ENCODE results near the gene AKR1B1.
A peak's percentile ranks its signal among the peaks of the same experiment; 100 is the strongest.
"Not testable (repeated sequence)": the region's sequence is repeated elsewhere in the genome, so short reads cannot be mapped to it uniquely, and the experiment has no call there.

Gene AKR1B1

DNA sequence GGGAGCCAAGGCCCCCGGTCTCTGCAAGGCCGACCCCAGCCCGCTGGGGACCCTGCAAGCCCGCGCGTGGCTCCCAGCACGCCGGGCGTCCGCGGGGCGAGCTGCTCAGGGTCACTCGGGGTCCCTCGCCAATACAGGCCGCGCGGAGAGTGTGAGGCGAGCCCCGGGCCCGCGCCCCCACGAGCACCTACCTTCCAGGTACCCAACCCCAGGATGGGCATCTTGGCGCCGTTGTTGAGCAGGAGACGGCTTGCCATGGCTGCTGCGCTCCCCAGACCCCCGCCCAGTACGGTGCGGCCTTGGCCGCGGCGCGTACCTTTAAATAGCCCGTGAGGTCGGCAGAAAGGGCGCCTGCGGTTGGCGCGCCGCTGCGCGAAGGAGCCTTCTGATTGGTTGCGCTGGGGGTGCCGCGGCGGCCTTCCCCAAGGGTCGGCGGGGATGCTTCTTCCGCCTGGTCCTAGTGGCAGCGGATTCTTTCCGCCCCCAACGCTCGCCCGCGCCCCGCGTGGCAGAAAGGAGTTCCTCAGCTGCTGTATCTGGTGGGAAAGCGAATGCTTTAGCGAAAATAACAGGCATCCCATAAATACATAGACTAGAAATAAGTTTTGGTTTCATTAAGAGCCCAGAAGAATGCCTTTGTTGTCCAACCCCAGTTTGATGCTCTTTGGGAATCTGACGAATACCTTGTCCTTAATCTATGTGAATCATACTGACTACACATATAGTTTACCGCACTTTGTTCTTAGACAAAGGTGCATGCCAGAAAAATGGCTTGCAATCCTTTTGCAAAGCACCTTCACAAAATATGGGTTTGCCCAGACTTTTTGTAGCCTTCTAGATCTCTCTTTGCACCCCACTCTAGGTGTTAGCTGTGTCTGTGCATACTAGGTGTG, at the start of gene AKR1B1:
TSS of gene AKR1B1 (minus strand) at position 295 of the 893 bp plus-strand sequence. CDS start at position 257, 38 bp downstream.
- Mint-ChIP-seq H3K9me3 (peaks cover 4 to 5% of the 10 kb centered on the region in 2 donors), H3K4me3 (peak within 1 kb of the TSS; percentile 86 to 92), H3K27me3 (no peaks in the 10 kb centered on the region), H3K4me1 (peaks cover 46% of the 10 kb centered on the region), H3K27ac (peak within 1 kb of the TSS; percentile 82 to 95)
- ATAC-seq: peak; percentile 95
- peak; percentile 90 to 94 for DNase-seq

DNA sequence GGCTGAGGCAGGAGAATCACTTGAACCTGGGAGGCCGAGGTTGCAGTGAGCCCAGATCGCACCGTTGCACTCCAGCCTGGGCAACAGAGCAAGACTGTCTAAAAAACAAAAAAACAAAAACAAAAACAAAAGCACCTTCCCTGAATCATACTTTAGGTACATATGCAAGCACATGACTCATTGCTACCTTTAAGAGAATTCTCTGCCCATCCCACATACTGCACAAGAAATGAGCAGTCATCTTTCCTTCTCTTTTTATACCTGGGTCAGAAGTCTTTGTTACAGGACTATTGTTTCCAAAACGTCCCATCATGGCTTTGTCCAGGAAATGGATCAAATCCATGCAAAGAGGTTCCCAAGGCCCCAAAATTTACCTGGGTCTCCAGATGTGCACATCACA, 47.0 kb upstream of the AKR1B1 start:
- no peaks in the 10 kb centered on the region for H3K27me3 Mint-ChIP-seq
- no peaks in the 10 kb centered on the region for H3K9me3 Mint-ChIP-seq
- no peaks in the 10 kb centered on the region for H3K4me1 Mint-ChIP-seq
- DNase-seq: no peak
- H3K4me3 Mint-ChIP-seq: no peak overlapping the region
- no peak overlapping the region for H3K27ac Mint-ChIP-seq
- no peak for ATAC-seq

DNA sequence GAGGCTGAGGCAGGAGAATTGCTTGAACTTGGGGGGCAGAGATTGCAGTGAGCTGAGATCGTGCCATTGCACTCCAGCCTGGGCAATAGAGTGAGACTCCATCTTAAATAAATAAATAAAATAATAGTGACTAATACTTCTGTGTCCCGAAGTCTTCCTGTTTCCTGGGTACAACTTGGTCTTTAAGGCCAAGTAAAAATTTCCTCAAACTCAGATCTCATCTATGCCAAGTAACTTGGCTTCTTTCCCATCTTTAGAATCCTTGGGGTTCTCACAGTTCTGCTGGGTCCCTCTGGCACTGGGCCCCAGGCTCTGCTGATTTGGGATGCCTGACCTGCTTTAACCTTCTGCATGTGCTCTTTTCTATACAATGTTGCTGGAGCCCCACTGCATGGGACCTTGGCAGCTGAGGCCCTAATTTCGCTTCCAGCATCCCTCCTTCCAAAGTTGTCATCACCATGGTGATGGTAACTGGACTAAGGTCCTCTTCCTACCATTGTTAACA, 45.8 kb upstream of the AKR1B1 start:
- H3K9me3 Mint-ChIP-seq: no peaks in the 10 kb centered on the region
- H3K4me3 Mint-ChIP-seq: no peak overlapping the region
- no peaks in the 10 kb centered on the region for H3K27me3 Mint-ChIP-seq
- ATAC-seq: no peak
- H3K4me1 Mint-ChIP-seq: no peaks in the 10 kb centered on the region
- no peak for DNase-seq
- H3K27ac Mint-ChIP-seq: no peak overlapping the region

DNA sequence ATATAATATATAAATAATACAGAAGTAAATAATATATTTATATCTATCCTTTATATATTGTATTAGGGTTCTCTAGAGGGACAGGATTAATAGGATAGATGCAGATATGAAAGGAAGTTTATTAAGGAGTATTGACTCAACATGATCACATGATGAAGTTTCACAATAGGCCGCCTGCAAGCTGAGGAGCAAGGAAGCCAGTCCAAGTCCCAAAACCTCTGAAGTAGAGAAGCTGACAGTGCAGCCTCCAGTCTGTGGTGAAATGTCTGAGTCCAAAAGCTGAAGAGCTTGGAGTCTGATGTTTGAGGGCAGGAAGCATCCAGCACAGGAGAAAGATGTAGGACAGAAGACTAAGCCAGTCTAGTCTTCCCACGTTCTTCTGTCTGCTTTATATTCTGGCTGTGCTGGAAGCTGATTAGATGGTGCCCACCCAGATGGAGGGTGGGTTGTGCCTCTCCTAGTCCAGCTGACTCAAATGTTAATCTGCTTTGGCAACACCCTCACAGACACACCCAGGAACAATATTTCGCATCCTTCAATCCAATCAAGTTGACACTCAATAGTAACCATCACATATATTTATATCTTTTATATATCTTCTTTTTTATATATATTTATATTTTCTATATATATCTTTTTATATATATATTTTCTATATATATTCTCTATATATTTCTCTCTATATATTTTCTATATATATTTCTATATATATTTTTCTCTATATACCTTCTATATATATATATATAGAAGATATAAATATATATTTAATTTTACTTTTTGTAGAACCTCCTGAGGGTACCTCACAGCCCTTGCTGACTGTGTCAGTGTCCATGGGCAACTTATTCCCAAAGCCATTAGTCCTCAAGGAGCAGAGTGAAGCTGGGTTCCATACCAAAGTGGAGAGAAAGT, 43.8 kb upstream of the AKR1B1 start:
- no peak for DNase-seq
- no peaks in the 10 kb centered on the region for H3K4me1 Mint-ChIP-seq
- H3K9me3 Mint-ChIP-seq: no peaks in the 10 kb centered on the region
- no peak overlapping the region for H3K4me3 Mint-ChIP-seq
- H3K27ac Mint-ChIP-seq: no peak overlapping the region
- no peak for ATAC-seq
- no peaks in the 10 kb centered on the region for H3K27me3 Mint-ChIP-seq

DNA sequence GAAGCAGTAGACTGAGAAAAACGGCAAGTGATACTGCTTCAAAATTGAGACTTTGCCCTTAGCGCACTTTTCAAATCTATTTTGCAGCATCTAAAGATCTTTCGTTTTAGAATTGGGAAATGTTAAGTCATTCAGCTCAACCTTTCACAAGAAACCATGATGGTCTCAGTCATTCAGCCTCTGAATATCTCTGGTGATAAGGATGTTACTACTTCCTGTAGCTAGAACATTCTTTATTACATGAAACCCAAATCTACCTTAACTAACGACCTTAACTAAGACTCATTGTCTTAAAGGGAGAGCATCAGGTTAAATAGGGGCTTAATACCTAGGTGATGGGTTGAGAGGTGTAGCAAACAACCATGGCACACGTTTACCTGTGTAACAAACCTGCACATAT, 42.1 kb upstream of the AKR1B1 start:
- H3K4me3 Mint-ChIP-seq: no peak overlapping the region
- H3K27me3 Mint-ChIP-seq: no peaks in the 10 kb centered on the region
- no peaks in the 10 kb centered on the region for H3K4me1 Mint-ChIP-seq

DNA sequence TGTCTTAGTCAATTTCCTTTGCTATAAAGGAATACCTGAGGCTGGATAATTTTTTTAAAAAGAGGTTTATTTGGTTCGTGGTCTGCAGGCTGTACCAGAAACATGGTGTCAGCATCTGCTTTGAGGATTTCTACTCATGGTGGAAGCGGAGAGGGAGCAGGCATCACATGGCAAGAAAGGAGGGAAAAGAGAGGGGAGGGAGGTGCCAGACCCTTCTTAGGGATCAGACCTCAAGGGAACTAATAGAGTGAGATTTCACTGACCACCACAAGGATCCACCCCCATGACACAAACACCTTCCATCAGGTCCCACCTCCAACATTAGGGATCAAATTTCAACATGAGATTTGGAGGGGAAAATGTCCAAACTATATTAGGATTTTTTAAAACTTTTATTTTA, 41.5 kb upstream of the AKR1B1 start:
- no peaks in the 10 kb centered on the region for H3K4me1 Mint-ChIP-seq

More for the DNA sequence above, 42.1 kb upstream of the AKR1B1 start:
- ATAC-seq (no peak), DNase-seq (no peak)
- no peaks in the 10 kb centered on the region for H3K9me3 Mint-ChIP-seq
- no peak overlapping the region for H3K27ac Mint-ChIP-seq

DNA sequence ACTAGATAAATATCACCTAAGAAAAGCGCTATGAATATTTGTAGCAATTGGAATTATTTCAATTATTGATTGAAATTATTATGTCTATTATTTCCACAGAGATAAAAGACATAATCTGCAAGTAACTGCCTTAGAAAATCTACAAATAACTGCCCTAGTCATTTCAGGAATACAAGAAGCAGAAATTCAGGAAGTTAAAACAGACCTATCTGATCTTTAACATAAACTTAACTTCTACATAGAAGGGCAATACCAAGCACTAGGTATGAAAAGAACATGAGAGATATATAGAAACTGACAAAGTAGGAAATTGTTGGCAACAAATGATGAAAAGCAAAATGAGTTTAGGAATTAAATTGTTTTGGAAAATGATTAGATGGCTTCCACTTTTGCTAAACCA, 36.6 kb upstream of the AKR1B1 start:
- Mint-ChIP-seq H3K4me1 (no peaks in the 10 kb centered on the region), H3K9me3 (no peaks in the 10 kb centered on the region), H3K27ac (no peak overlapping the region), H3K27me3 (peaks cover 23% of the 10 kb centered on the region), H3K4me3 (no peak overlapping the region)
- no peak for DNase-seq
- ATAC-seq: no peak

More for the DNA sequence above, 41.5 kb upstream of the AKR1B1 start:
- H3K27ac Mint-ChIP-seq: no peak overlapping the region
- ATAC-seq (no peak), DNase-seq (no peak)
- H3K27me3 Mint-ChIP-seq: no peaks in the 10 kb centered on the region
- no peak overlapping the region for H3K4me3 Mint-ChIP-seq
- H3K9me3 Mint-ChIP-seq: no peaks in the 10 kb centered on the region

DNA sequence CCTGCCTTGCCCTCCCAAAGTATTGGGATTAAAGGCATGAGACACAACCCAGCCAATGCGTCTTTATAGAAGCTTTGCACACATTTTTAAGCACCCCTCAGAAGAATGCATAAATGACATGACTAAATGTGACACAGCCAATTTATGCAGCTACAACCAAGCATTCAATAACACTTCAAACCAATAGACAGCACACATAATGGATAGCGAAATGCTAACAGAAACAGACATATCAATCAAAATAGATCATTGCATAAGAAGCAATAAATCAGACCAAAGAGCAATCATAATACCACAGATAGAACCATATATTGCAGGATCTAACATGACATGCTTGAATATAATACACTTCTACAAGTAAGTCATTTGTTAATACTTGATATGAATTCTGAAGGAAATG, 34.2 kb upstream of the AKR1B1 start:
- no peak overlapping the region for H3K4me3 Mint-ChIP-seq
- H3K27me3 Mint-ChIP-seq: peaks cover 32% of the 10 kb centered on the region
- H3K27ac Mint-ChIP-seq: no peak overlapping the region
- no peaks in the 10 kb centered on the region for H3K9me3 Mint-ChIP-seq
- DNase-seq (no peak), ATAC-seq (no peak)
- no peaks in the 10 kb centered on the region for H3K4me1 Mint-ChIP-seq

DNA sequence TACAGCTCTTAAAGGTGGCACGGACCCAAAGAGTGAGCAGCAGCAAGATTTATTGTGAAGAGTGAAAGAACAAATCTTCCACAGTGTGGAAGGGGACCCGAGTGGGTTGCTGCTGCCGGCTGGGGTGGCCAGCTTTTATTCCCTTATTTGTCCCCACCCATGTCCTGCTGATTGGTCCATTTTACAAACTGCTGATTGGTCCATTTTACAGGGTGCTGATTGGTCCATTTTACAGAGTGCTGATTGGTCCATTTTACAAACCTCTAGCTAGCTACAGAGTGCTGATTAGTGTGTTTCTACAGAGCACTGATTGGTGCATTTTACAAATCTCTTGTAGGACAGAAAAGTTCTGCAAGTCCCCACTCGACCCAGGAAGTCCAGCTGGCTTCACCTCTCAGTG, 28.8 kb upstream of the AKR1B1 start:
- DNase-seq, H3K9me3 Mint-ChIP-seq, H3K27ac Mint-ChIP-seq, ATAC-seq, H3K4me1 Mint-ChIP-seq, H3K4me3 Mint-ChIP-seq: not testable (repeated sequence)
- peaks cover 28% of the 10 kb centered on the region for H3K27me3 Mint-ChIP-seq

DNA sequence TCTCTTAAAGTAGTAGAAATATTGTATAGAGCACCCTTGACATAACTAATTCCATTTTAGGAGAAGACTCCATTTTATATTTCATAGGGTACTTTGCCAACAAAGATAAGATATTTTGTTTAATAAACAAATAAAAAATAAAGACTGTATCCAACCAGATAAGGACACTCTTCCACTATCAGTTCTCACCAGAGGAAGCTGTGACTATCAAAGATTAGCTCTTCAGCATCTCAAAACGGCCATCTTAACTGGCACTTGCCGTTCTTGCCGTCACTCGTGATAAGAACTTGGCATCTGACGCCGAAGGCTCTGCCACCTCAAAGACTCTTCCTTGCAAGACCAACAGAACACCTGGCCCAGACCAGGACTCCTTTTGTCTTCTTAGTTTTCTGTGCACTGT, 26.3 kb upstream of the AKR1B1 start:
- Mint-ChIP-seq H3K4me1 (no peaks in the 10 kb centered on the region), H3K27ac (no peak overlapping the region), H3K27me3 (peaks cover 19% of the 10 kb centered on the region), H3K9me3 (no peaks in the 10 kb centered on the region), H3K4me3 (no peak overlapping the region)
- ATAC-seq (no peak), DNase-seq (no peak)

DNA sequence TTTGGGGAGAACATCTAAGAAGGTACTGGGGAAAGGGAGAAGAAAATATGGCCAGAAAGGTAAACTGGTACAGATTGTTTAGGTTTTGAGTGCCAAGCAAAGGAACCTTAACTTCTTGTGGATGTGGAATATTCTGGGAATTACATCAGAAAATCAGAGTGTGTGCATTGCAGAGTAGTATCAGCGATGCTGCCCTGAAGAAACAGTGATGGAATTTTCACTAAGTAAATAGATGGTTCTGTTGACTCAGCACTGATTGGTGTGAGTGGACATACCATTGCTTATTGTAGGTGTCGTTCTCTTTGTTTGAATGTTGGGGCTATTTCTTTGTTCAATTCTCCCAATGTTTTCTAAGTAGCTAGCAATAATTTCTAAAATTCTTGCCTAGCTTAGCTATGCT, 24.4 kb upstream of the AKR1B1 start:
- Mint-ChIP-seq H3K4me1 (no peaks in the 10 kb centered on the region), H3K27ac (no peak overlapping the region), H3K4me3 (no peak overlapping the region), H3K27me3 (peaks cover 20% of the 10 kb centered on the region), H3K9me3 (no peaks in the 10 kb centered on the region)
- no peak for DNase-seq
- no peak for ATAC-seq

DNA sequence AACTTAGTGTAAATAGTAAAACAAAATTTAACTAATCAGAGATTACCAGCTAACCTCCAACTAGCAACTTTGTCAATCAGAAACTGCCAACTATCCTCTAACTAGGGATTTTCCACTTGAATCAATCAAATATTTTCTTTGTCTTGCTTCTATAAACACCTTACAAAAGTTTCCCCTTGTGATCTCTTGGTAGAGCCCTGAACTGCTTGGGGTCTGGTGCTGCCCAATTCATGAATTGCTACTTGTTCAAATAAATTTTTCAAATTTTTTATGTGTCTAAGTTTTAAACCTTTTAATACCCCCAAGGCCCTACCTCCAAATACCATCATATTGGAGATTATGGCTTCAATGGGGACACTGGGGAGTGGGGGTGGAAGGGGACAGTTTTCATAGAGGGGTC, 24.0 kb upstream of the AKR1B1 start:
- H3K27me3 Mint-ChIP-seq: peaks cover 20% of the 10 kb centered on the region
- ATAC-seq (no peak), DNase-seq (no peak)
- H3K9me3 Mint-ChIP-seq: no peaks in the 10 kb centered on the region
- H3K4me1 Mint-ChIP-seq: no peaks in the 10 kb centered on the region
- no peak overlapping the region for H3K4me3 Mint-ChIP-seq
- H3K27ac Mint-ChIP-seq: no peak overlapping the region

DNA sequence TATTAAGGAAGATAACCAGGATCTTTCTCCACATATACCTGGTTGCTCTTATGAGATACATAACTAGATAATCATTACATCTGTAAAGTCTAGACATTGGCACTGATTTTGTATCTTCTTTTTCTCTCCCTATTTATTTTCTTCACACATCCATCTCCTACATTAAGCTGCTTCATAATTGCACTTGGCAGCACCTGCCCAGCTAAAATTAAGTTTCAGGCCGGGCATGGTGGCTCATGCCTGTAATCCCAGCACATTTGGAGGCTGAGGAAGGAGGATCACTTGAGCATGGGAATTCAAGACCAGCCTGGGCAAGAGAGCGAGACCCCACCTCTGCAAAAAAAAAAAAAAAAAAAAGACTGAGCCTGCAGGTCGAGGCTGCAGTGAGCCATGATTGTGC, 22.3 kb upstream of the AKR1B1 start:
- H3K4me1 Mint-ChIP-seq: no peaks in the 10 kb centered on the region
- H3K27me3 Mint-ChIP-seq: peaks cover 20% of the 10 kb centered on the region
- H3K4me3 Mint-ChIP-seq: no peak overlapping the region
- no peak overlapping the region for H3K27ac Mint-ChIP-seq
- no peak for DNase-seq
- H3K9me3 Mint-ChIP-seq: no peaks in the 10 kb centered on the region
- no peak for ATAC-seq

DNA sequence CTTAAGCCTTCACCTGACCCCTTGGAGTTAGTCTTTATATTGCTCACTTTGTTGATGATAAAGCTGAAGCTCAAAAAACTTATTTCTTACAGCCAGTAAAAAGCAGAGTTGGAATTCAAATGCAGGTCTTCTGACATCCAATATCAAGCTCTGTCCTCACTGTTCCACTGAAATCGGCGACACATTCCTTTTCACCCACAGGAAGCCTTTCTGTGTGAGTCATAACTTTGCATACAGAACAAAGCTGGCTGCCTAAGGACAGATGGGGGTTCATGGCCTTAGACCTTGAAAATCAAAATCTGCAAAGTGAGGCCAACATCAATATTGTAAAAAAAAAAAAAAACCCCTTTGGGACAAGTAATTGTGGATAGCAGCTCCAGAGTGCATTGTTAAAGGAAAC, 21.8 kb upstream of the AKR1B1 start:
- Mint-ChIP-seq H3K27ac (no peak overlapping the region), H3K4me3 (no peak overlapping the region), H3K4me1 (no peaks in the 10 kb centered on the region), H3K27me3 (peaks cover 19% of the 10 kb centered on the region), H3K9me3 (no peaks in the 10 kb centered on the region)
- DNase-seq (no peak), ATAC-seq (no peak)

DNA sequence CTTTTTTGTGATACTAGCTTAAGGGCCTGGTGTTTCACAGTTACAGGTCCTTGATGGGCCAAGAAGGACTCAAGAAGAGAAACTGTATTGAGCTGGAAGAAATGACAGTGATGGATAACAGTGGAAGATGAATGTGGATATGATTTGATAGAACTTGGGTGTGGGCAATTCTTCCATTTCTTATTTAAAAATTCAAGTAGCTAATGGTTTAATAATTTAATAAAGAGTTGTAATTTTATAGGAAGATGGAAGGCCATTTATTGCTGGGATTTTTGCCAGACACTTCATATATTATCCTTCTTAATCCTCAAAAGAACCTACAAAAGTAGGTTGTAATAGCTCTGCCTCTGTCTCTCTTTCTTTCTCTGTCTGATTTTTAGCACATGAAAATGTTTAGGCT, 21.3 kb upstream of the AKR1B1 start:
- H3K9me3 Mint-ChIP-seq: no peaks in the 10 kb centered on the region
- no peak overlapping the region for H3K4me3 Mint-ChIP-seq
- no peak overlapping the region for H3K27ac Mint-ChIP-seq
- DNase-seq (no peak), ATAC-seq (no peak)
- peaks cover 14% of the 10 kb centered on the region for H3K27me3 Mint-ChIP-seq
- H3K4me1 Mint-ChIP-seq: no peaks in the 10 kb centered on the region

DNA sequence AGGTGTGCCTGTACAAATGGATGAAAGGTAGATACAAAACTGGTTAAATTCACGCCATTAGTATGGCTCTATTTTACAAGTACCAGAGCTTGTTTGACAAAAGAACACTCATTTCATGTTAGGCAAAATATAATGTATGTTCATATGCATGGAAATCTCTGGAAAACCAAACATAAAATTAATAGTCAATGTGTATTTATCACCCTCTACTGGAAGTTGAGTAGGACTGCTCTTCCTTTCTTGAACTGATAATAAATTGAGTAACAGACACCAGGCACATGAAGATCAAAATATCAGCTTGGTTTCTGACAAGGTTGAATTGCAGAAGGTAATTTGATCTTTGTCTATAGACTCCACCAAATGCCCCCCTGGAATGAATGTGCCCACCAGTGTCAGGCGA, 19.8 kb upstream of the AKR1B1 start:
- ATAC-seq: no peak
- Mint-ChIP-seq H3K27me3 (peaks cover 6% of the 10 kb centered on the region), H3K27ac (peak overlapping the region in 1 of 2 donors; percentile 40), H3K9me3 (no peaks in the 10 kb centered on the region), H3K4me3 (no peak overlapping the region), H3K4me1 (no peaks in the 10 kb centered on the region)
- no peak for DNase-seq
